Kidney tubule cell (primary cell): ENCODE data around the gene GPR39.
A peak's percentile ranks its signal among the peaks of the same experiment; 100 is the strongest.

ENCODE experiments used
- DNase-seq: peaks from one replicate; pipeline ENCODE4 v3.0.0-alpha.2; 2018; ENCODE audit warnings: low spot score

The GPR39 gene

DNA sequence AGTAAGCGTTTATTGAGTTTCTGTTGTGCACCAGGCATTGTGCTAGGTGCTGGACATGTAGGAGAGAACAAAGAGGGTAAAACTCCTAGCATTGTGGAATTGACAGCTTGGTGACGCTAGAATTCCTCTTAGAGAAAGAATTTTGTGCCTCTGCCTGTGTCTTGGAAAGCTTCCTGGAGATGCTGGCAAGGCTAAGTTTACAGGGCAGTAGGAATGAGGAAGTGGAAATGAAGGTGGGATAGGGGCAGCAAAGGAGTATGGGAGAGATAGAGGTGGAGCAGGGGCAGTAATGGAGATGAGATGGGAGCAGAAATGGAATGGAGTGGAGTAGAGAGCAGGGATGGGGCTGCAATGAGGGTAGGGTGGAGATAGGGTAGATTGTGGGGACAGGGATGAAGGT, 29.8 kb downstream of the GPR39 start:
- DNase-seq: peak; percentile 39

DNA sequence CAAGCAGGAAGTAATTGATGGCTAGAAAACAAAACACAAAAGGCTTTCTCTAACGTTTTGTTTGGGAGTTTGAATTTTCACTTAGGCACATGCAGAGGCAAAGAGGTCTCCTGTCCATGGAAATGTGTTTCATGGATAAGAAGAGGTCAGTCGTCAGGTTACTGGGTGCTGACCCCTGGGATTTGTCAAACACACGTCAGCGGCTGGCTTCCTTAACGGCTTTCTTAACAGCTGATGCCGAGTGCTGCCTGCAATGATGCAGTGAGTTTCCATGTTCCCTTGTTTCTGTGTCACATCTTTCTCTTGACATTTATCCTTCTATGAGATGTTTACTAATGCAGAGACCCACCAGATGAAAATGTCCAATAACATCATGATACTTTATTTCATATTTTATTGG, 31.7 kb downstream of the GPR39 start:
- no peak for DNase-seq

DNA sequence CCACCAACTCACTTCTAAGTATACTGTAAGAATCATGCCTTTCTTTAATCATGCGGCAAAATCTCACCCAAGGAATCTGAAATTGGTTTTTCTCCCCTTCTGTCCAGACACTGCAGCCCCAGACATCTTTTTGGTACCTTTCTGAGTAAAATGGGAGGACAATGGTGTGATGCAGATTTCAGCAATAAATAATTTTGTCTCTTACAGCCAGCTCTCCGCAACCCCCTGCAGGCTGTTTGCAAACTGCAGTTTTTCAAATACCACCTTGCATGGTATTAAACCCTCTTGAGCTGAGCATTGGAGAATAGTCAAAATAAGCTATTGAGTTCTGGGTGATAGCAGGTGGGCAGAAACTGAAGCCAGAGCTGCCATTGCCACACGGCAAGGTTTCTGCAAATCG, 32.2 kb downstream of the GPR39 start:
- DNase-seq: peak; percentile 42

DNA sequence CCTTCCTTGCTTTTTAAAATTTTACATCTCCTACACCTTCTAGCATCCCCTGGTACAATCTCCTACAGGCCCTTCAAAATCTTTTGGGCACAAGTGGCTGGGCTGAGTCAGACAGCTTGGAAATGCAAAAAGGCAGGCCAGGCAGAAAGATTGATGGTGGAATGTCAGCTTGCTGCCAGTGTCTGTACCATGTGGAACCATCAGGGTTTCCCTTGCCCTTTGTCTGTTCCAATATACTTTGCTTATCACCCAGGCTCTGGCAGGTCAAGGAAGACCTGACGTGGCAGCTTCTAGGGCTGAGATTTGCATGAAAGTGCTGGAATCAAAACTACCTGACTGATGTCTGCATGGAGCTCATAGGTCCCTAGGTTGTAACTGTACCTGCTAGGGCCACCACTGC, 33.3 kb downstream of the GPR39 start:
- no peak for DNase-seq

DNA sequence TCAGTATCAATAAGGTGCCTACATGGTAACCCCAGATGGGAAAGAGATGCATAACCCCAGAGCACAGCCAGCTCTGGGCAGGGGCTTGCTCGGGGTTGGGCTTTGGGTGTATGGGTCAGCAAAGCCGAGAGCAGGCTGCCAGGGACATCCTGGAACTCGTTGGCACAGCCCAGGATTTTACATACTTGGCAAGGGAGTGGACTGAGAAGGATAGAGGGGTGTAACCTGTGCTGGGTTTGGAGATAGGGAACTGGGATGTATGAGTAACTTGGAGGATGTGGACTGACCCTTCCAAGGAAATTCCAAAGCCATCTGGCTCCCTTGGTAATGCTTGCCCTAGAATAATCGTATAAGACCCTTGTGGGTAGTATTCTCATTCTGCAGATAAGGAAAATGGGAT, 44.2 kb downstream of the GPR39 start:
- DNase-seq: no peak

DNA sequence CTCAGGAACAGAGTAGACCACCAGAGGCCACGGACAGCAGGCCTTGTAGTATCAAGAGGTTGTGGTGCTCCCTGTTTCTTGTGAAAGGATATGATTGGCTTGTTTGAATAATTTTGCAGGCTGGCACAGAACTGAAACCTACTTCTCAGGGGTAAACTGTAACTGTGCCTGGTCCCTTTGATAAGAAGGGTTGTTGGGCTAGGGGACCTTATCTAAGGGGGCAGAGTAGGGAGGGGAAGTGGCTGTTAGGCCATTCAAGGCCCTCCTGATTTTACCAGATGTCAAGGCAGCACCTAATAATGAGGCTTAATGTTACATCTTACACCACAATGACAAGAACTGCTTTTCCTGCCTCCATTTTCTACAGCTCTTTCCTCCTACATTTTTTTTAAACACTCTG, 45.6 kb downstream of the GPR39 start:
- no peak for DNase-seq

DNA sequence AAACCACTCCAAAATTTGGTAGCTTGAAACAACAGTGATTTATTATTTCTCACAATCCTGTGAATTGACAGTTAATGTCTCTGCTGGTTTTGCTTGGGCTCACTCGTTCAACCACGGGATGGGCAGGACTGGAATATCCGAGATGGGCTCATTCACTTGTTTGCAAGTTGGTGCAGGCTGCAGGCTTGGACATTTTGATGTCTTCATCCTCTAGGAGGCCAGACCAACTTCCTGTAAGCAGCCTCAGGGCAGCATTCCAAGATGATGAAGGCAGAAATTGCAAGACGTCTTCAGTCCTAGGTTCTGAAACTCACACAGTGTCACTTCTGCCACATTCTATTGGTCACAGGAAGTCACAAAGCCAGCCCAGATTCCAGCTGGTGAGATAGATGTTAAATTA, 47.1 kb downstream of the GPR39 start:
- peak; percentile 10 for DNase-seq

DNA sequence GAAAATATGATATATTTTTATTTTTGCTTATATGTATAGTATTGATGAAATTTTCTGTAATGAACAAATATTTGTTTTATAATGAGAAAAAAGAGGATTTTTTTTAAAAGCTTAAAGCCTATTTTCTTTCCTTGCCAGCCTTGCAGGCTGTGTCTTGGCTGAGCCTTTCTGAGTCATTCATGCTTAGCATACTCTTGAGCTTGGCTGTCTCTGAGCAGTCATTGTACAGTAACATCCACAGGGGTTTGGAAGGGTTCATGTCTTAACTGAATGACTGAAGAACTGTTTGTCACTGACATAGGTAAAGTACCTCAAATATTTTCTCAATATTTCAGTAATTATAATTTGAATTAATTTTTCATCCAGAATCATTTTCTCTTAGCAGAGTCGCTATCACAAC, 49.3 kb downstream of the GPR39 start:
- peak; percentile 23 for DNase-seq

DNA sequence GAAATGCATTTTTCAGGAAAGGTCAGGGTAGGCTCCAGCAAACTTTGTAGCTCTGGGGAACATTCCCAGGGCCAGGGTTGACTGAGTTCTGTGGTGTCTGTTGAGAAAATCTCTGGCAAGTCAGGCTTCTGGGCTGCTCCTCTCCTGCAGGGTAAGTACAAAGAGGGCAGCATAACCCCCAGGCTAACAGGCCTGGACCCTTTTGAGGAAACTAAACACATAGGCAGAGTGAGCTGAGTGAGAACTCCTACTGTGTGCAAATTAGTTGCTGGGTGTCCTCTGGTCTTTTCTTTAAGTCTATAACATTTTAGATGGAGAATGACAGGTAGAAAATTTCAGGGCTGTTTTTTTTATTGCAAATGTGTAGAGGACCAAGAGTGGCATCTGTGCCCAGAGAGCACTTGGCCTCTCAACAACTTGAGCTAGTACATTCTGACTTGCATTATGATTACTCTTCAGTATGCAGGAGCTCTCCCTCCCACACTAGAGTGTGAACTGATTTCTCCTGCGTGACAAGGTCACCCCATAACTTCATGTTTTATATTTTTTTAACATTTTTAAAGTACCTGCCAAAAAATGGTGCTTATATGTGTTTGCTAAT, 49.9 kb downstream of the GPR39 start:
- no peak for DNase-seq

DNA sequence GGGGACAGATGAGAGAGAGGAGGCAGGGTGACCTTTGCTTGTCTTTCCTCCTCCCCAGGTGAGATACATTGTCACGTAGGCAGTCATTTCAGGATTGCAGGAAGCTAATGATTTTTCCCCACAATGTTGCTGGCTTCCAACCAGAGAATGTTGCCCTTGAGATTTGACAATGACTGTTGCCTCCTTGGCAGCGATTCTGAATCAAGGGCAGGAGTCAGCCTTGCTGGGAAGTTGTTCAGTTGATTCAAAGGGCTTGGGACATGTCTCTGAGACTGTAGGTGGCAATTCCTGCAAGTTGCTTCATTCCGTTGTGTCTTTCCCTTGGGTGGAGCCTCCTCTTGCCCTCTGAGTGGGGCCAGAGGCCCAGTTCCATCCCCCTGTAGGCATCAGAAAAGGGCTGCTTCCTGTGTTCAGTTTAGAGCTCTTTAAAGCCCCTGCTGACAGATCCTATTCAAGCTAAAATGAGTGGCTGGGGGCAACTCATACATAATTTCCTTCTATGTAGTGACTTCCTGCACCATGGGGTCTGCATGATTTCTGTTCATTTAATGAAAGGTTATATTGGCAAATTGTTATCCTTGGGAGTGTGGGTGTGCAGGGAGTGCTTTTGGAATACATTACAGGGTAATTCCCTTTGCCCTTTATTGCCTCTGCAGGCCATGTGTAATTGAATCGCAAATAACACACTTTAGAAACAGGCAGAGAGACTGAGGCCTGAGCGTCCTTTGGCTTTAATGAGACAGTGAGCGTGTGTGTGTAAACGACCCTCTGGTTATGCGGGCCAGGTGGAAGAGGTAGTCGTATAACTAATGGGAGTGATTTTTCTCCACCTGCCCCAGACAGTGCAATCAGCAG, 52.4 kb downstream of the GPR39 start:
- DNase-seq: no peak

DNA sequence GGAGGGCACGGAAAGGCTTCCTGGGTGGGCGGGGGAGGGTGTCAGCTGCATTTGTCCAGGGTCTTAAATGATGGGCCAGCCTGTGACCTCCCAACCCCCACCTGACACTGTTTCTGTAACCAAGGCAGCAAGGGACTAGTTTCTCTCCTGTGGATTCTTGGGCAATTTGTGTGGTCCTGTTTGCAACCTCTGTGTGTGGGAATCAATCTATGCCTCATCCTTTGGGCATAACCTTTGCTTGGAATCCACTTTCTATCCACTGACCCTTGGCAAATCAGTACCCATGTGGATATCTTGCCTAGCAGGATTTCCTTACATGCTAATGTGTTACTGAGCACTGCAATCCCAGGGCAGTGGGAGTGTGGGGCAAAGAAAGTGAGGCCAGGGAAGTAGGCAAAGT, 54.1 kb downstream of the GPR39 start:
- DNase-seq: no peak

DNA sequence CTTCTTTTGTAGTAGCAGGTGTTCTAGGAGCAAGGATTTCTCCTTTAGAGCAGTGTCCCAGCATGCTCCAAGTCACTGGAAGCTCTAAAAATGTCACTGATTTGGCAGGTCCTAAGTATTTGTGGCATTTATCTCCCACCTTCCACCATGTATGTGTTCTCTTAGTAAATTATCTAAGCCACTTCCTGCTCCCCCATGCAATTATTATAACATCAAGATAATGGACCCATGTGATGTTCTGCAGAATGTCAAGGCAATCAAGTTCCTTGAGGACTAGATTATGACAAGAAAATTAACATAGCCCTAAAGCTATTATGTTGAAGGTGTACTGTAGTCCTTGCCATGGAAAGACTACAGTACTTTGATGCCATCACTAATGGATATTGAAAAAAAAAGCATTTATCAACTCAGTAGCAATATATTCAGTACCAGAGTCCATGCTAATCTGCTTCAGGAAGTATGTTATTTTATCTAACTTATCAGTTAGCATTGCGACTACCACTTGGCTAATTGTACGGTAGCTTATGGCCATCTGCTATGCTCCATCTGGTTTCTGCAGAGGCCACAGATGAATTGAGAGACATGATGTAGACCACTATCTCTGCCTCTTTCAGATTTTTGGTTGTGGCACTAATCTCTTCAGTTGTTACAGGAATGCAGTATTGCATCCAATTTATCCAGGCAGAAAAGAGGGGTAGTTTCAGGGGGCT, 56.7 kb downstream of the GPR39 start:
- DNase-seq: no peak

DNA sequence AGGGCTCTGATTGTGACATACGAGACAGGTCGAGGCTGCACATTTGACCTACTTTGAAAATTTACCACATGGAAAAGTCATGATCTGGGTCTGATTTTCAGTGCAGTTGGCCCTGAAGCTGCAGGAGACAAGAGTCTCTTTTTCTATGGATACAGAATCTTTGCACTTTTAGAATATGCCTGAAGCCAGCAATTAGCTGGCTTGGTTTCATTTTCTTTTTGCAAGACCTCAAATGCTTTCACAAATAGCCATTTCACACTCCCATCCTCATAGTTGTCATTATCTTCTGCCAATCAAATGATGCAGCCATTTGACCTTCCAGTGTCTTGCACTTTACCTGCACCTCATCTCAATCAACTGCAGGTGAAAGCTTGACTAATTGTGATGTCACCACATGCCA, 59.0 kb downstream of the GPR39 start:
- no peak for DNase-seq

DNA sequence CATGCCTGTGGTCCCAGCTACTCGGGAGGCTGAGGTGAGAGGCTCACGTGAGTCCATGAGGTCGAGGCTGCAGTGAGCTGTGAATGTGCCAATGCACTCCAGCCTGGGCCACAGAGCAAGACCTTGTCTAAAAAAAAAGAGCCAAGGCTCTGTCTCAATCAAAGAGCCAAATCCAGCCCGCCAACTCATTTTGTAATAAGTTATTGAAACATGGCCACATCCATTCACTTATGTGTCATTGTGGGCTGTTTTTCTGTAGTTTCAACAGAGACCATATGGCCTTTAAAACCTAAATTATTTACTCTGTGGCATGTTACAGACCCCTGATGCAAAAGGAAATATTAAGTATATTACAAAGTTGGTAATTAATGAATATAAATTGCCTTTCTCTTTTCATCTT, 60.8 kb downstream of the GPR39 start:
- no peak for DNase-seq

DNA sequence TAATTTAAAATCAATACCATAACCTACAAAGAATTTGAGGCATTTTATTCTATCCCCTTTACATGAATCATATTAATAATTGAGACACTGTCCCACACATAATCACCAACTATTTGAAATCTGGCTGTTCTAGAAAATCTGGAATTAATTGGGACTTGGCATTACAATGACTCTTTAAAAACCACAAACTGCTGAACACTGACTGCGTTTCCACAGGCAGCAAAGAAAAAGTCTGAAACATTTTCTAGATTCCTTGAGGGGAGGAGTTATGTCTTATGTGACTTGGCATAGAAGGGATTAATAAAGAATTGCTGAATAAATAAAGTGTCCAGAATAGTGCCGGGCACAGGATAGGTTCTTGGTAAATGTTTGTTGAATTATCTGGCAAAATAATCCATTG, 61.4 kb downstream of the GPR39 start:
- DNase-seq: no peak

DNA sequence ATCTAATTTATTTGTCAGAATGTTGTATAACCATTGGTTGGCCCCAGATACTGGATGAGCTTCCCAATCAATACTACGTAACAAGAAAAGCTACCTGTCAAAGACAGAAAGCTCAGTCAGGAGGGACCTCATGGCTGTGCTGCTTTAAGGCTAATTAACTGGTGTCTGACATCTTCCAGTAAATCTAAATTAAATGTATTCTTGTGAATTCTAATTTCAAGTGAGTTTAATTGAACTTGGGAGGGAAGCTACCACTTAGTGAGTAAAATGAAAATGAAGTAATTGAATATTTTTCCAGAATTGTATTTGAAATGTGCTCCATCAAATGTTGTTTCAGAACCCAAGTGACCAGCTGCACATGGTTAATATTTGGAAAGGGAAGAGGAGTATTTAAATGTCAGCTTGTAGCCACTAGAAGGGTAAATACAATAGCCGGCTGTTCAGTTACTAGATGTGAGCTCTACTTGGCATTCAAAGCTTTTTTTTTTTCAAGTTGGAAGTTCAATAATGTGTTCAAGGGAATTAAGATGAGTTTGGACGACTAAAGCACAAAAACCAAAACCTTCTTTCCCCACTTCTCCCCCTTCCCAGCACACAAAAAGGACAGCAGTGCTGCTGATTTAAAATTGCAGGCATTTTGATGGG, 62.0 kb downstream of the GPR39 start:
- DNase-seq: no peak

DNA sequence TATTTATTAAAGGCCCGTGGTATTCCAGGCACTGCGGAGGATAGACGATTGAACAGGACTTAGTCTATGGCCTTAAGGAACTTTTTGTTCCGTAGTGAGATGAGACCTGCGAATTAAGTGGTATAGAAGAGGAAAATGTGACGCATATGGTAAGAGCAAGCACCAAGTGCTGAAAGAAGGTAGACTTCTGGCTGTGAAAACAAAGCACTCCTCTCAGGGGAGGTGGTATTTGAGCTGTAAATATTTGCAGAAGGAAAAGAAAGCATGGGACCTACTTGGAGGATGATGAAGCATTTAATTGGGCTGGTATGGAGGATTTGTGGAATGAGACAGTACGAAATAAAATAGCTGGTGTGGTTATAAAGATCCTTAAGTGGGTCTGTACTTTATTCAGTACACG, 62.5 kb downstream of the GPR39 start:
- DNase-seq: no peak

DNA sequence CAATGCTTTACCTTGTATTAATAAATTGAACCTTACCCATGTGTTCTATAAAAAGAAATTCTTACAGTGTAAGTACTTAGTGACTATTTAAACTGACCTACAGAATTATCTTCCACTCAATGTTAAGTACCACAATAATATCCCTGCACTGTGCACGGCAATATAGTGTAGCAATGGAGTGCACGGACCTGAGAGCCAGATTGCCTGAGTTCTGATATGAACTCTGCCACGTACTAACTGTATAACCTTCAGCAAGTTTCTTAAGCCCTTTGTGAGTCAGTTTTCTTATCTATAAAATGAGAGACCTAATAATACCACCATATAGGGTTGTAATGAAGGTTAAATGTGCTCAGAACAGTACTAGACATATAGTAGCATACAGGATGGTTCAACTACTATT, 66.2 kb downstream of the GPR39 start:
- no peak for DNase-seq

DNA sequence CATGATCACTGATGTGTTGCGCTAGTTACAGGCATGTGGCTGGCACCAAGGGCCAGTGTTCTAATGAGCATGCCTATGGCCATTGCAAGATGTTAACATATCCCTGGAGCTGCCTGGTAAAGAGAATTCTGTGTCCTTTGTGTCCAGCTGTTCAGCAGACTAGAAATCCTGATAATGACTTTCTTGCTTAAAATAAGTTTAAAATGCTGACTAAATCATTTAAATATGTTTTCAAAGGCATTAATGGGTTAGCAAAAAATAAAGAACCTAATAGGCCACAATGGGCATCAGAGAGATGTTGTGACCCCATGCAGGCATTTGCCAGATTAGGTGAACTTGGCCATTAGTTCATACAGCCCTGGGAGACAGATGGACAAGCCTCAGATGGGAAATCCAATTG, 67.5 kb downstream of the GPR39 start:
- no peak for DNase-seq

DNA sequence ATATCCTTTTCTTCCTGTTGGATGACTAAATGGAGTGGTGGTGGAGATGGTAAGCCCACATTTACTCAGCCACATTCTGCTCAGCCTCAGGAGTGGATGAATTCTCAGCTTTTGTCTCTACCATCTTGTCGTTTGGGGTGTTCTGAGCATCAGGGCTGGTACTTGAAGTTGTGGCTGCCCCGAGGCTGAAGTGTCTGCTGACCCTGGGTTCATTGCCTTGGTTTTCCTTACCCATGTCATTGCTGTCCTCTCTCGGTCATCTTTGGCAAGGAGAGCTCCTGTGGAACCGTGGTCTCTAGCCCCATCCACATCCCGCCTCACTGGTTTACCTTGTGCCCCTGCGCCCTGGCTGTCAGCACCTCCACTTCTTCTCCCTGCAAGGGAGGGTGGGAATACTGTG, 71.9 kb downstream of the GPR39 start:
- no peak for DNase-seq

DNA sequence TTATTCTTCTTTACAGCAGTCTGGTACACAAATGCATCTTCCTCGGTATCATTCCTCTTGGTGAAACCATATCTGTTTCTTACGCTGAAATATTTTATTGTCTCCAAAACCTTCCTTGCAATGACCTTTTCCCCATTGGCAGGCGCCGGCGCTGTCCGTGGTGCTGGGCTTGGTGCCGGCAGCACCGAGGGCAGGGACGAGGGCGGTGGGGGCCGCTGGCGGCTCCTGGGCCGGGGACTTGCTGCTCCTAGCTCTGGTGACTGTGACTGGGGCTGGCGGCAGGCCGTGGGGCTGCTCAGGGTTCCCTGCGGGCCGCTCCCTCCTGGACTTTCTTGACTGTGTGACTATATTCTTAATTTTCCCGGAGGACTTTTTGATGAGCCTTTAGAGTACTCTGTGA, 72.5 kb downstream of the GPR39 start:
- peak; percentile 20 for DNase-seq

DNA sequence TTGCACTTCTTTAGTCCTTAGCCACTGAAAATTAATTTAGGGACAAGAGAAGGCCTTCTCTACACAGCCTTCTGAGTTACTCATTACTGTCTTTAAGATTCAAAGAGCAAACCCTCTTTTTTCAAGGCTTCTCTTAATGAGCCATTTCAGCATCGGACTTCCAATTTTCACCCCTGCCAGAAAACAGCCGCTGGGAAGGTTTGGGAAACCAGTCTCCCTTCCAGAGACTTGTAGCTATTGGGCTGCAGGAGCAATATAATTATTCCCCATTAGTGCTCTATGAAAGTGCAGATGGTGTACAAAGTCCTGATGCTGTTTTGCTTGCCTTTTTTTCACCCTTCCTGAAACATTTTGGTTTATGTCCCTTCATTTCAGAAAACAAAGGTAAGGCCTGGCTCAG, 79.3 kb downstream of the GPR39 start:
- DNase-seq: no peak

DNA sequence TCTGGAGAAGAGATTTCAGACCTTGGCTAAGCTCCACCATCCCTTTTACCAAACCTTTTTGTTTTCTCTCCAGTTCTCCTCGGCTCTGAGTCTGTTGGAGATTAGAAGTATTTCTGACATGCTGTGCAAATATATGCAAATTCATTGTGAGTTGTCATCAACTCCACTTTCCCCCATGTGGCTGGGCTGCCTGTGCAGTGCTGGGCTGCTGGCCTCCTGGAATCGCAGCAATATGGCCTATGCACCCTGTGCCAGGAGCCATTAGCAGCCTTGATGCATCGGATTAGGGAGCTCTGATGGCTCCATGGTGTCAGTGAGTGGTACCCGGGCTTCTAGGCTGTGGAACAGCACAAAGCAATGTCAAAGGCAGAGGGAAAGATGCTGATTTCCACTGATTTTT, 80.0 kb downstream of the GPR39 start:
- no peak for DNase-seq
